IMR-90 (cell line): Measurements from ENCODE around the gene KANK3. TPM values are rescaled to one million over a fixed set of nuclear protein-coding genes. Genes with fewer than 3 reads are reported as not detected.
"Not testable (repeated sequence)": the region's sequence is repeated elsewhere in the genome, so short reads cannot be mapped to it uniquely, and the experiment has no call there.

Source experiments
- ATAC-seq: fragments of 200-7000 bp; cut with Tn5 transposase; 2 replicates; pipeline ENCODE4 v1.9.1; 2020; ENCODE audit warnings: low read depth, mild to moderate bottlenecking, moderate library complexity
- BruUV-seq: library from RNA; stranded (reverse); fragments of 400-500 nt; replicated peaks from 2 replicates; lab custom pipeline; 2021; lab: Mats Ljungman, UMichigan
- CTCF ChIA-PET: fragments of 300-600 bp; formaldehyde crosslinking; extraction: SDS; loops from one replicate; lab custom pipeline; 2021; ENCODE audit warnings: antibody characterized with exemption; lab: Yijun Ruan, JAX
- POLR2A ChIA-PET: fragments of 300-600 bp; sonication (Branson Sonifier 250); formaldehyde crosslinking; loops from one replicate; lab custom pipeline; 2022; ENCODE audit warnings: antibody characterized with exemption; ENCODE audit not compliant: unreplicated experiment; lab: Charles Lee
- DNase-seq: peaks from one replicate; pipeline ENCODE4 v3.0.0; 2013
- H2AFZ ChIP-seq: replicated peaks from 2 replicates; pipeline ENCODE3; 2013; ENCODE audit warnings: low read length, mild to moderate bottlenecking; ENCODE audit not compliant: poor library complexity
- H2AK5ac ChIP-seq: 2 replicates; pipeline ENCODE4 v1.6.1; 2013; ENCODE audit warnings: low read depth, low read length, inconsistent platforms
- H2AK9ac ChIP-seq: replicated peaks from 2 replicates; pipeline ENCODE3; 2013; ENCODE audit warnings: mild to moderate bottlenecking, low read depth, low read length, moderate library complexity; ENCODE audit not compliant: poor library complexity
- H2BK120ac ChIP-seq: 2 replicates; pipeline ENCODE4 v1.6.1; 2013; ENCODE audit warnings: low read depth, low read length, inconsistent platforms
- H2BK15ac ChIP-seq: 3 replicates; pipeline ENCODE4 v1.6.1; 2013; ENCODE audit warnings: low read depth, low read length, inconsistent platforms
- H2BK20ac ChIP-seq: 2 replicates; pipeline ENCODE4 v1.6.1; 2013; ENCODE audit warnings: low read depth, mild to moderate bottlenecking, inconsistent platforms, low read length, moderate library complexity
- H2BK5ac ChIP-seq: 2 replicates; pipeline ENCODE4 v1.6.1; 2013; ENCODE audit warnings: mild to moderate bottlenecking, low read depth, low read length, inconsistent platforms; ENCODE audit not compliant: poor library complexity, severe bottlenecking
- H3K14ac ChIP-seq: replicated peaks from 2 replicates; pipeline ENCODE4 v1.6.1; 2013; ENCODE audit warnings: low read depth, low read length, inconsistent platforms
- H3K18ac ChIP-seq: 2 replicates; pipeline ENCODE4 v1.6.1; 2013; ENCODE audit warnings: low read depth, low read length, control low read depth
- H3K23ac ChIP-seq: 2 replicates; pipeline ENCODE4 v1.6.1; 2013; ENCODE audit warnings: low read depth, low read length, inconsistent platforms
- H3K27ac ChIP-seq: 2 replicates; pipeline ENCODE4 v1.5.1; 2013; ENCODE audit warnings: mild to moderate bottlenecking, control low read depth, low read length; ENCODE audit not compliant: insufficient read depth
- H3K27me3 ChIP-seq: 2 replicates; pipeline ENCODE4 v1.6.1; 2013; ENCODE audit warnings: low read length; ENCODE audit not compliant: control insufficient read depth, insufficient read depth
- H3K36me3 ChIP-seq: 2 replicates; pipeline ENCODE4 v1.6.1; 2013; ENCODE audit warnings: low read length, mixed read lengths; ENCODE audit not compliant: control insufficient read depth, insufficient read depth
- H3K4ac ChIP-seq: 2 replicates; pipeline ENCODE4 v1.6.1; 2013; ENCODE audit warnings: low read depth, low read length, inconsistent platforms
- H3K4me1 ChIP-seq: 2 replicates; pipeline ENCODE4 v1.6.1; 2013; ENCODE audit warnings: low read length, mixed read lengths; ENCODE audit not compliant: control insufficient read depth, insufficient read depth
- H3K4me2 ChIP-seq: 2 replicates; pipeline ENCODE4 v1.6.1; 2013; ENCODE audit warnings: low read depth, mild to moderate bottlenecking, control low read depth, low read length, moderate library complexity
- H3K4me3 ChIP-seq: 2 replicates; pipeline ENCODE4 v1.5.1; 2013; ENCODE audit warnings: low read depth, mild to moderate bottlenecking, control low read depth, low read length, moderate library complexity; ENCODE audit not compliant: insufficient read depth
- H3K56ac ChIP-seq: 2 replicates; pipeline ENCODE4 v1.6.1; 2013; ENCODE audit warnings: low read length, inconsistent platforms; ENCODE audit not compliant: insufficient read depth; ENCODE audit errors: extremely low read depth
- H3K79me1 ChIP-seq, 2 experiments: 2 replicates each; pipeline ENCODE4 v1.6.1; 2013; ENCODE audit warnings: low read length in 2 of 2, inconsistent platforms in 1 of 2, low read depth in 1 of 2
- H3K9ac ChIP-seq: 2 replicates; pipeline ENCODE4 v1.6.1; 2013; ENCODE audit warnings: low read depth, low read length, control low read depth
- H3K9me1 ChIP-seq: 2 replicates; pipeline ENCODE4 v1.6.1; 2013; ENCODE audit warnings: low read length, inconsistent platforms; ENCODE audit not compliant: insufficient read depth
- H3K9me3 ChIP-seq: 2 replicates; pipeline ENCODE4 v1.6.1; 2013; ENCODE audit warnings: low read length; ENCODE audit not compliant: control insufficient read depth, insufficient read depth
- H4K20me1 ChIP-seq: 2 replicates; pipeline ENCODE4 v1.6.1; 2013; ENCODE audit warnings: low read length, inconsistent platforms; ENCODE audit not compliant: insufficient read depth
- H4K5ac ChIP-seq: 2 replicates; pipeline ENCODE4 v1.6.1; 2013; ENCODE audit warnings: mild to moderate bottlenecking, low read depth, low read length, control low read depth
- H4K8ac ChIP-seq, 2 experiments: 2 replicates each; pipeline ENCODE4 v1.6.1; 2013; ENCODE audit warnings: low read depth in 2 of 2, low read length in 2 of 2, control low read depth in 1 of 2, inconsistent platforms in 1 of 2
- H4K91ac ChIP-seq: 2 replicates; pipeline ENCODE4 v1.6.1; 2013; ENCODE audit warnings: low read depth, low read length, inconsistent platforms; ENCODE audit not compliant: insufficient read depth
- WGBS, 2 experiments: methylation state at CpG; one replicate each; pipeline versions ENCODE4 v1.1.5 to v1.1.7; 2013; ENCODE audit warnings: missing lambda C conversion rate in 2 of 2; ENCODE audit not compliant: insufficient read length in 1 of 2; ENCODE audit errors: extremely low coverage in 2 of 2; 5-methylcytosine and 5-hydroxymethylcytosine counted together
- dilution Hi-C: fragments of 300-500 bp; cut with HindIII; formaldehyde crosslinking; loops from one replicate; pipeline ENCODE4 v1.14.3; 2018; ENCODE audit warnings: low sequenced_read_pairs; ENCODE audit not compliant: unreplicated experiment
- in situ Hi-C: fragments of 300-500 bp; cut with MboI; formaldehyde crosslinking; loops from 3 replicates; pipeline ENCODE4 v1.14.3; 2019; ENCODE audit warnings: low sequenced_read_pairs, inconsistent platforms, mixed read lengths
- intact Hi-C: fragments of 100-400 bp; cut with micrococcal nuclease; formaldehyde crosslinking; loops from 2 replicates; pipeline ENCODE4 v1.10.0; 2022
- polyA plus RNA-seq, 3 experiments: library from polyadenylated mRNA; depleted of rRNA; stranded (reverse); fragments of >200 nt; gene quantifications; 2 replicates each; pipeline ENCODE4 v1.2.3, GENCODE V29; 2012; ENCODE audit warnings: low replicate concordance in 1 of 3
- total RNA-seq: library from RNA; depleted of rRNA; stranded (reverse); fragments of >200 nt; gene quantifications from 2 replicates; pipeline ENCODE4 v1.2.3, GENCODE V29; 2012

KANK3 gene
- total and polyA plus RNA-seq, 2 of the 4 experiments (the other 2 are of a cell fraction), result 0.07 TPM; not detected in 1

GRCh38 chr19:8385103-8385502, 42.0 kb upstream of the KANK3 start:
- H2AFZ ChIP-seq, dilution Hi-C loops, H2BK5ac ChIP-seq, H2AK5ac ChIP-seq, H3K56ac ChIP-seq, H3K9me3 ChIP-seq, H2BK20ac ChIP-seq, H3K9ac ChIP-seq, H3K4me2 ChIP-seq, ATAC-seq, H3K4me3 ChIP-seq, intact Hi-C loops, CTCF ChIA-PET, H2BK120ac ChIP-seq, H4K8ac ChIP-seq, H4K20me1 ChIP-seq, H2BK15ac ChIP-seq, H4K5ac ChIP-seq, H3K27me3 ChIP-seq, H3K23ac ChIP-seq, H4K91ac ChIP-seq, in situ Hi-C loops, H3K4ac ChIP-seq, H3K79me1 ChIP-seq, H3K9me1 ChIP-seq, H3K18ac ChIP-seq, DNase-seq, H3K14ac ChIP-seq, BruUV-seq, H2AK9ac ChIP-seq, H3K27ac ChIP-seq, H3K4me1 ChIP-seq, H3K36me3 ChIP-seq, POLR2A ChIA-PET: not testable (repeated sequence)
- no CpG with 5 or more reads among the region's 2 CpGs for WGBS, 2 experiments

GRCh38 chr19:8384569-8384968, 41.5 kb upstream of the KANK3 start:
- H3K23ac ChIP-seq, H3K18ac ChIP-seq, H3K27me3 ChIP-seq, H3K36me3 ChIP-seq, H3K9me3 ChIP-seq, H2BK5ac ChIP-seq, H3K79me1 ChIP-seq, H3K4me3 ChIP-seq, H3K4me1 ChIP-seq, H4K91ac ChIP-seq, H3K4me2 ChIP-seq, H2AK9ac ChIP-seq, H3K14ac ChIP-seq, dilution Hi-C loops, H3K56ac ChIP-seq, H2BK15ac ChIP-seq, H3K27ac ChIP-seq, POLR2A ChIA-PET, H4K5ac ChIP-seq, H2BK20ac ChIP-seq, H2AFZ ChIP-seq, H2AK5ac ChIP-seq, H4K20me1 ChIP-seq, DNase-seq, H2BK120ac ChIP-seq, H3K4ac ChIP-seq, intact Hi-C loops, H3K9ac ChIP-seq, H3K9me1 ChIP-seq, BruUV-seq, H4K8ac ChIP-seq, in situ Hi-C loops, CTCF ChIA-PET, ATAC-seq: not testable (repeated sequence)
- 100% methylated on average over 1 of the region's 4 CpGs; no CpG with 5 or more reads in 1 of the 2 experiments for WGBS, 2 experiments
